Measurements from ENCODE around the gene FHAD1.

The FHAD1 gene

DNA sequence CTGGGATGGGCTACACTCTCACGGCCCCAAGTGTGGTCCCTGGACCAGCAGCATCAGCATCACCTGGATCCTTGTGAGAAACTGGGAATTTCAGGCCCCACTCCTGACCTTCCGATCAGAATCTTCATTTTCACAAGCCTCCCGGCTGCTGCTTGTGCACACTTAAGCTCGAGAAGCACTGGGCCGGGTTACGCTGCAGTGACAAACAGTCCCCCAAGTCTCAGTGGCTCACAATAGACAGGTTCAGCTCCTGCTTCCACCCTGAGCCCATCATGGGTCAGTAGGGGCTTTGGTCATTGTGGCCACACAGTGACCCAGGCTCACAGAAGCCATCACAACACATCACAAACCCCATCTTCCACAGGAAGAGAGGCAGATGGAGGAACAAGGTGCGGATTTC, 63.5 kb downstream of the FHAD1 start:
- TF ChIP-seq, protein P1, sequence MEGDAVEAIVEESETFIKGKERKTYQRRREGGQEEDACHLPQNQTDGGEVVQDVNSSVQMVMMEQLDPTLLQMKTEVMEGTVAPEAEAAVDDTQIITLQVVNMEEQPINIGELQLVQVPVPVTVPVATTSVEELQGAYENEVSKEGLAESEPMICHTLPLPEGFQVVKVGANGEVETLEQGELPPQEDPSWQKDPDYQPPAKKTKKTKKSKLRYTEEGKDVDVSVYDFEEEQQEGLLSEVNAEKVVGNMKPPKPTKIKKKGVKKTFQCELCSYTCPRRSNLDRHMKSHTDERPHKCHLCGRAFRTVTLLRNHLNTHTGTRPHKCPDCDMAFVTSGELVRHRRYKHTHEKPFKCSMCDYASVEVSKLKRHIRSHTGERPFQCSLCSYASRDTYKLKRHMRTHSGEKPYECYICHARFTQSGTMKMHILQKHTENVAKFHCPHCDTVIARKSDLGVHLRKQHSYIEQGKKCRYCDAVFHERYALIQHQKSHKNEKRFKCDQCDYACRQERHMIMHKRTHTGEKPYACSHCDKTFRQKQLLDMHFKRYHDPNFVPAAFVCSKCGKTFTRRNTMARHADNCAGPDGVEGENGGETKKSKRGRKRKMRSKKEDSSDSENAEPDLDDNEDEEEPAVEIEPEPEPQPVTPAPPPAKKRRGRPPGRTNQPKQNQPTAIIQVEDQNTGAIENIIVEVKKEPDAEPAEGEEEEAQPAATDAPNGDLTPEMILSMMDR (IDR thresholded peaks at IDR 0.05; ENCODE audit: low read depth, low read length, missing control alignments) = no peak
- DNase-seq (ENCODE audit: low read depth) = no peak
- no peak overlapping the region for H3K4me3 ChIP-seq (ENCODE audit: low read depth, low read length)

DNA sequence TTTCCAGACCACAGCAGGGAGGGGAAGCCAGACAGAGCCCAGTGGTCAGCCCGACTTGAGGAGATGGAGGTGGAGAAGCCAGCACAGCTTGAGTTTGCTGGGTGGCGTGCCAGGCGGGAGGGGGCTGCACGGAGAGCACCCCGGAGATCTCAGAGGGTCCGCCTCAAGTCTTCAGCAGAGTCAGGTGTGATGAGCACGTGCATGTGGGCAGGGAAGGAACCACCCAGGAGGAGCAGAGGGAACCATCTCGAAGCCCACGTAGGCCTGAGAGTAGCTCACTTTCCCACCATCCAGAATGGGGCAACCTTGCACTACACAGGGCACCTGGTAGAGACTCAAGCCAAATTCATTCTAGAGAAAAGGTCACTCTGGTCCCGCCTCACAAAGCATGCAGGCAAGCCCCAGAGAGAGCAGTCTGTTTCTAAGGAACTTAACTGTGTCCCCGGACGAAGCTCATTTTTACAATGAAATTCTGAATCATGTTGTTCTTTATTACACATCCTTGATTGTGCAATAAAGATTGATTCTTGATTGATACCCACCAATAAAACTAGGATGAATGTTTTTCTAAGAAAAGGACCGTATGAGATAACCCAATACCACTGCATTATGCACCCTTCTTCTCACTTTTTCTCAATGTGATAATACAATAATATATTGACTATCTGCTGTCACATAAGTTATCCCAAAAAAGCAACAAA, 64.2 kb downstream of the FHAD1 start:
- H3K4me3 ChIP-seq (ENCODE audit: low read depth, low read length) = no peak overlapping the region
- no peak for DNase-seq (ENCODE audit: low read depth)
- TF ChIP-seq, protein P1 (IDR thresholded peaks at IDR 0.05; ENCODE audit: low read depth, low read length, missing control alignments) = no peak

- H3K4me3 ChIP-seq (ENCODE audit: low read depth, low read length) = no peak overlapping the region
- DNase-seq (ENCODE audit: low read depth) = no peak
- TF ChIP-seq, protein P1 (IDR thresholded peaks at IDR 0.05; ENCODE audit: low read depth, low read length, missing control alignments) = no peak
These were observed 64.9 kb downstream of the FHAD1 start for GRCh38 chr1:15311880-15312279.

- TF ChIP-seq, protein P1 (IDR thresholded peaks at IDR 0.05; ENCODE audit: low read depth, low read length, missing control alignments) = no peak
- no peak for DNase-seq (ENCODE audit: low read depth)
- H3K4me3 ChIP-seq (ENCODE audit: low read depth, low read length) = no peak overlapping the region
These were observed 65.8 kb downstream of the FHAD1 start for GRCh38 chr1:15312626-15313411.

DNA sequence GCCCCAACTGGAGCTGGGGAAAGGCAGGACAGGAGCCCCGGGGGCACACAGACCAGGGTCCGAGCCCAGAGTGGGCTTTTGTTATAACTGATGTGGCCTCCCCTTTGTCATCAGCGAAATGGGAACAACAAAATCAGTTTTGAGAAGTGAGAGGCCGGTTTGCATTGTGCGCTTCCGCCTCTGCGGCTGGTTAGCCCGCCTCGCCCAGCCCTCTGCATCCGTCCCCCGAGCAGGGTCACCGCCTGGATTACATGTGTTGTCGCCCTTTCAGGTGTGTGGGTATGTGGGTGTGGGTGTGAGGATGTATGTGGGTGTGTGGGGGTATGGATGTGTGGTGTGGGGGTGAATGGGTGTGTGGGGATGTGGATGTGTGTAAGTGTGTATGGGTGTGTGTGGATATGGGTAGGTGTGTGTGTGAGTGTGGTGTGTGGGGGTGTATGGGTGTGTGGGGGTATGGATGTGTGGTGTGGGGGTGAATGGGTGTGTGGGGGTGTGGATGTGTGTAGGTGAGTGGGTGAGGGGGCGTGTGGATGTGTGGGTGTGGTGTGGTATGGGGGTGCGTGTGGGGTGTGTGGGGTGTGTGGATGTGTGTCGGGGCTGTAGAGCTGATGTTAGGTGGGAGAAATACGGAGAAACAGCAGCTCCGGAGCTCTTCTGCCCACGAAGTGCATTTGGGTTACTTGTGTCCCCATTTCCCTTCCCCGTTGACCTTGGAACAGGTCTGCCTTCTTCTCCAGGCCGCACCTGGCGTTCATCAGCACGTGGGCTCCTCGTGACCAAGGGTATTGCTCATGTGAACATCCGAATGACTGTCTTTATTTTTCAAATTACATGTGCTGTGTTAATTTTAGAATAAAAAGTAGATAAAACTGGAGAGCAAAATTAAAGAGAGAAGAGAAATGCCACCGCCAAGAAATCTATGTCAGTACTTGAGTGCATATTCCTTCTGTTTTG, 67.6 kb downstream of the FHAD1 start:
- H3K4me3 ChIP-seq (ENCODE audit: low read depth, low read length) = no peak overlapping the region
- TF ChIP-seq, protein P1 (IDR thresholded peaks at IDR 0.05; ENCODE audit: low read depth, low read length, missing control alignments) = no peak
- DNase-seq (ENCODE audit: low read depth) = no peak

- TF ChIP-seq, protein P1 (IDR thresholded peaks at IDR 0.05; ENCODE audit: low read depth, low read length, missing control alignments) = no peak
- no peak for DNase-seq (ENCODE audit: low read depth)
- H3K4me3 ChIP-seq (ENCODE audit: low read depth, low read length) = no peak overlapping the region
These were observed 68.8 kb downstream of the FHAD1 start for GRCh38 chr1:15315815-15316214.

All from GM12864 (cell line).